SK-N-SH (cell line): ENCODE data around the gene UCK1. TPM values are rescaled to one million over a fixed set of nuclear protein-coding genes. Genes with fewer than 3 reads are reported as not detected.

Experiments
- CTCF ChIA-PET: fragments of 300-600, 350-600 bp; formaldehyde crosslinking; extraction: SDS; loops from one replicate; lab custom pipeline; 2021; lab: Yijun Ruan, JAX
- POLR2A ChIA-PET: fragments of 350-600 bp; sonication (Branson Sonifier 250); formaldehyde crosslinking; extraction: SDS; loops from one replicate; lab custom pipeline; 2020; ENCODE audit warnings: antibody characterized with exemption, inconsistent platforms; lab: Yijun Ruan, JAX
- DNase-seq: peaks from one replicate; pipeline ENCODE4 v3.0.0; 2012
- H2AFZ ChIP-seq: fragments of 200-600 bp; sonication (generic); 2 replicates; pipeline ENCODE4 v1.8.1; 2016; ENCODE audit warnings: antibody characterized with exemption, mild to moderate bottlenecking, low read depth
- H3F3A ChIP-seq: fragments of 200-600 bp; sonication (generic); replicated peaks from 2 replicates; pipeline ENCODE3; 2016; ENCODE audit warnings: antibody characterized with exemption, mild to moderate bottlenecking; ENCODE audit not compliant: insufficient read depth
- H3K27ac ChIP-seq, 2 experiments: fragments of 200-500 bp in 1 of 2; fragments of 200-600 bp in 1 of 2; sonication (Bioruptor generic) in 1 of 2; sonication (generic), shearing (Covaris generic) in 1 of 2; 2 replicates each; pipeline versions ENCODE4 v1.5.1 to v1.6.1; 2014 to 2016; ENCODE audit warnings: low read depth in 2 of 2, inconsistent platforms in 1 of 2, low read length in 1 of 2, mild to moderate bottlenecking in 1 of 2, mixed read lengths in 1 of 2
- H3K27me3 ChIP-seq: fragments of 200-600 bp; sonication (generic), shearing (Covaris generic); 2 replicates; pipeline ENCODE4 v1.6.1; 2016; ENCODE audit warnings: mixed run types; ENCODE audit not compliant: insufficient read depth
- H3K36me3 ChIP-seq, 2 experiments: fragments of 200-500 bp in 1 of 2; fragments of 200-600 bp in 1 of 2; sonication (Bioruptor generic) in 1 of 2; sonication (generic) in 1 of 2; replicated peaks in 1 of 2; 2 replicates each; pipeline versions ENCODE3 to v1.5.1; 2014 to 2016; ENCODE audit warnings: low read length in 1 of 2, mild to moderate bottlenecking in 1 of 2; ENCODE audit not compliant: insufficient read depth in 2 of 2, control insufficient read depth in 1 of 2
- H3K4me1 ChIP-seq, 2 experiments: fragments of 200-500 bp in 1 of 2; fragments of 200-600 bp in 1 of 2; sonication (Bioruptor generic) in 1 of 2; sonication (generic), shearing (Covaris generic) in 1 of 2; 2 replicates each; pipeline versions ENCODE4 v1.5.1 to v1.6.1; 2014 to 2016; ENCODE audit warnings: low read depth in 1 of 2, low read length in 1 of 2, mixed run types in 1 of 2; ENCODE audit not compliant: insufficient read depth in 2 of 2, control insufficient read depth in 1 of 2
- H3K4me2 ChIP-seq: fragments of 200-600 bp; sonication (generic), shearing (Covaris generic); 2 replicates; pipeline ENCODE4 v1.6.1; 2017; ENCODE audit warnings: mixed run types
- H3K4me3 ChIP-seq, 2 experiments: fragments of 200-500 bp in 1 of 2; fragments of 200-600 bp in 1 of 2; sonication (Bioruptor generic) in 1 of 2; sonication (generic), shearing (Covaris generic) in 1 of 2; 2 replicates each; pipeline versions ENCODE4 v1.5.1 to v1.8.1; 2014 to 2016; ENCODE audit warnings: low read depth in 2 of 2, inconsistent platforms in 1 of 2, low read length in 1 of 2, mild to moderate bottlenecking in 1 of 2, mixed read lengths in 1 of 2, moderate library complexity in 1 of 2
- H3K79me2 ChIP-seq: fragments of 200-600 bp; sonication (generic); 2 replicates; pipeline ENCODE4 v1.8.1; 2017; ENCODE audit warnings: mild to moderate bottlenecking; ENCODE audit not compliant: insufficient read depth
- H3K9ac ChIP-seq: fragments of 200-600 bp; sonication (generic); 2 replicates; pipeline ENCODE4 v1.6.1; 2017; ENCODE audit warnings: mixed run types
- H3K9me2 ChIP-seq: fragments of 200-600 bp; sonication (generic); 2 replicates; pipeline ENCODE4 v1.6.1; 2017; ENCODE audit warnings: mixed run types
- H3K9me3 ChIP-seq: fragments of 200-600 bp; sonication (generic); 2 replicates; pipeline ENCODE4 v1.6.1; 2017; ENCODE audit warnings: mixed run types, mild to moderate bottlenecking, moderate library complexity
- H4K20me1 ChIP-seq: fragments of 200-600 bp; sonication (generic); 2 replicates; pipeline ENCODE4 v1.6.1; 2017; ENCODE audit warnings: mild to moderate bottlenecking, mixed run types; ENCODE audit not compliant: insufficient read depth
- ELF1 ChIP-seq: IDR thresholded peaks from 2 replicates; pipeline ENCODE4 v1.4.0; 2012
- FOSL2 ChIP-seq: IDR thresholded peaks from 2 replicates; pipeline ENCODE4 v1.4.0; 2012; ENCODE audit warnings: low read depth, mild to moderate bottlenecking, moderate library complexity, borderline replicate concordance
- IRF3 ChIP-seq: fragments of 150-350 bp; IDR thresholded peaks from 2 replicates; pipeline ENCODE4 v1.6.1; 2016; ENCODE audit warnings: mild to moderate bottlenecking, low read depth, low read length
- MAX ChIP-seq: IDR thresholded peaks from 2 replicates; pipeline ENCODE4 v1.4.0; 2012; ENCODE audit warnings: low read depth
- MXI1 ChIP-seq: IDR thresholded peaks from 2 replicates; pipeline ENCODE4 v1.6.1; 2012; ENCODE audit warnings: mild to moderate bottlenecking, low read depth, low read length, improper control_type of control experiment
- NFIC ChIP-seq: IDR thresholded peaks from 2 replicates; pipeline ENCODE4 v1.4.0; 2012; ENCODE audit warnings: borderline replicate concordance
- NRF1 ChIP-seq: IDR thresholded peaks from 2 replicates; pipeline ENCODE4 v1.6.1; 2012; ENCODE audit warnings: low read depth, mild to moderate bottlenecking, low read length
- PBX3 ChIP-seq: IDR thresholded peaks from 2 replicates; pipeline ENCODE4; 2012
- POLR2AphosphoS5 ChIP-seq: IDR thresholded peaks from 2 replicates; pipeline ENCODE4 v1.6.1; 2012; ENCODE audit warnings: low read depth, low read length
- RFX5 ChIP-seq: IDR thresholded peaks from 2 replicates; pipeline ENCODE4 v1.6.1; 2012; ENCODE audit warnings: mild to moderate bottlenecking, improper control_type of control experiment, low read length
- RXRA ChIP-seq: IDR thresholded peaks from 2 replicates; pipeline ENCODE4 v1.4.0; 2012; ENCODE audit warnings: low read depth, mild to moderate bottlenecking, borderline replicate concordance
- SMC3 ChIP-seq: IDR thresholded peaks from 2 replicates; pipeline ENCODE4 v1.6.1; 2012; ENCODE audit warnings: low read depth, low read length, improper control_type of control experiment
- TAF1 ChIP-seq: IDR thresholded peaks from 2 replicates; pipeline ENCODE4 v1.6.1; 2012; ENCODE audit warnings: low read depth, mild to moderate bottlenecking, low read length, moderate library complexity, borderline replicate concordance
- TCF12 ChIP-seq: IDR thresholded peaks from 2 replicates; pipeline ENCODE4 v1.4.0; 2012
- YY1 ChIP-seq: IDR thresholded peaks from 2 replicates; pipeline ENCODE4 v1.4.0; 2012; ENCODE audit warnings: low read depth, mild to moderate bottlenecking
- WGBS: methylation state at CpG from one replicate; pipeline ENCODE4 v1.1.6; 2017; ENCODE audit warnings: low lambda C conversion rate; 5-methylcytosine and 5-hydroxymethylcytosine counted together
- polyA plus RNA-seq, 3 experiments: library from polyadenylated mRNA; depleted of rRNA; stranded (reverse); fragments of >200 nt; gene quantifications; 2 replicates each; pipeline ENCODE4 v1.2.3, GENCODE V29; 2012

UCK1 gene
- polyA plus RNA-seq, 1 of the 3 experiments (the other 2 are of a cell fraction) = 32.9 TPM

GRCh38 chr9:131520503-131520902 lies 10.6 kb downstream of the UCK1 start (continued):
- TF ChIP-seq YY1 = no peak
- no peak for TF ChIP-seq TAF1
- TF ChIP-seq IRF3 = no peak
- TF ChIP-seq, all 33 proteins: peak for 0

GRCh38 chr9:131518553-131518952 lies 12.5 kb downstream of the UCK1 start:
- WGBS = 98% methylated on average over 18 of the region's 20 CpGs
- no peak overlapping the region for H3K9ac ChIP-seq

More at GRCh38 chr9:131518553-131518952, 12.5 kb downstream of the UCK1 start:
- H3K36me3 ChIP-seq = peaks cover 19 to 80% of the 10 kb centered on the region in 2 experiments
- no peaks in the 10 kb centered on the region for H3K4me1 ChIP-seq
- no peak overlapping the region for H3K4me2 ChIP-seq
- no peak overlapping the region for H2AFZ ChIP-seq
- H3K27ac ChIP-seq = no peak overlapping the region
- no peak for DNase-seq
- H3K9me2 ChIP-seq = no peaks in the 10 kb centered on the region
- H3K79me2 ChIP-seq = no peaks in the 10 kb centered on the region
- H3F3A ChIP-seq = no peaks in the 10 kb centered on the region
- no peaks in the 10 kb centered on the region for H3K27me3 ChIP-seq
- no peak overlapping the region for H3K4me3 ChIP-seq
- POLR2A ChIA-PET = no interaction called here
- H3K9me3 ChIP-seq = no peaks in the 10 kb centered on the region
- CTCF ChIA-PET = interaction anchor here (1.0 kb wide), 1 partner anchor 169 kb away, joined by 3 read pairs; no protein-coding TSS in a partner anchor
- H4K20me1 ChIP-seq = no peaks in the 10 kb centered on the region
- TF ChIP-seq PBX3 (no peak), SMC3 (no peak), MAX (no peak), TCF12 (no peak), RXRA (no peak), FOSL2 (no peak), NRF1 (no peak), IRF3 (no peak), NFIC (no peak), RFX5 (no peak), MXI1 (no peak), ELF1 (no peak), POLR2AphosphoS5 (no peak)
